ENCODE results near the gene CA9.
A peak's percentile ranks its signal among the peaks of the same experiment; 100 is the strongest.

Gene CA9

GRCh38 chr9:35652829-35653209 lies 20.9 kb upstream of the CA9 start:
- no peak for DNase-seq

- DNase-seq, result no peak
These were observed 20.1 kb upstream of the CA9 start for GRCh38 chr9:35653611-35654010.

GRCh38 chr9:35656348-35656747 lies 17.4 kb upstream of the CA9 start:
- DNase-seq, result no peak

- no peak for DNase-seq
These were observed 16.7 kb upstream of the CA9 start for GRCh38 chr9:35656831-35657545.

DNA sequence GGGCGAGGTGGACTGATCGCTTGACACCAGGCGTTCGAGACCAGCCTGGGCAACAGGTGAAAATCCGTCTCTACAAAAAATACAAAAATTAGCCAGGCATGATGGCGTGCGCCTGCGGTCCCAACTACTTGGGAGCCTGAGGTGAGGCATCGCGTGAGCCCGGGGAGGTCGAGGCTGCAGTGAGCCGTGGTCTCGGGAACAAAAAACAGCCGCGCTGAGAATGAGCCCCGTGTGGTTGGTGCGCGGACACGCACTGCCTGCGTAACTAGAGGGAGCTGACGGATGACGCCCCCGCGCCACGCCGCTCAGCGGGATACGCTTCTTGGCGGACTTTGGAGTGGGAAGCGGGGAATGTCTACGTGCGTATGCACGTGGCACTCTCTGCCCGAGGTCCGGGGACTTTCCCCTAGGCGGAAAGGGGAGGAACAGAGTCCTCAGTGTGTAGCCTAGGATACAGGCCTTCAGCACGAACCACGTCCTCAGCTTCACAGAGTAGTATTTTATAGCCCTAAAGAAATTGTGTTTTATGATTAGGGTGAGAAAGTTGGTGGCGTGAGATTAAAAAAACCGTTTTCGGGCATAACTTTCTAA lies 16.1 kb upstream of the CA9 start, which contains the start of gene RMRP:
TSS of gene RMRP (minus strand) at position 474 of the 591 bp plus-strand sequence.
- DNase-seq, result peak; percentile 99

DNA sequence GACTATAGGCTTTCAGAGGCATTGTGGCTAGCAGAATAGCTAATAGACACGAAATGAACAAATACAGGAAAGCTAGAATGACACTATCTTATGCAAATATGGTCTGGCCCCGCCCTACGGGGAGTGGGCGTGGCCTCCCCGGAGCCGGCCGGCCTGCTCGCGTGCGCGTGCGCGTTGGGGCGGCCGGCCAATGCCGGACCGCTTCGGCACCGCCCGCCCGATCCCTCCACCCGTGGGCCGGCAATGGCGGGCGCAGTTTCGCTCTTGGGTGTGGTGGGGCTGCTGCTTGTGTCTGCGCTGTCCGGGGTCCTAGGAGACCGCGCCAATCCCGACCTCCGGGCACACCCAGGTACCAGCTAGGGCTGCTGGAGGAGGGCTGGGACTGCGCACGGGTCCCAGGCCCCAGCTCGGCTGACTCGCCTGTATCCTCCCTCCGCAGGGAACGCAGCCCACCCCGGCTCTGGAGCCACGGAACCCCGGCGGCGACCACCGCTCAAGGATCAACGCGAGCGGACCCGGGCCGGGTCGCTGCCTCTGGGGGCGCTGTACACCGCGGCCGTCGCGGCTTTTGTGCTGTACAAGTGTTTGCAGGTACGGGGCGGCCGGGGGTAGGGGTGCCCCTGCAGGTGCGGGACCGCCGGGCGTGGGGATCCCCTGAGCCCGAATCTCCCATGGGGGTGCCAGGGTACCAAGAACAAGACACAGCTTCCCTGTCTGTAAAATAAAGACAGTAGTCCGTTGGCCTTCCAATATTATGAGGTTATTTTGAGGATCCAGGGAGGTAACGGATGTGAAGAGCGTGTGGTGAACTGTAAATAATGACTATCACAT lies 15.4 kb upstream of the CA9 start, which contains the start of gene CCDC107:
TSS of gene CCDC107 (plus strand) at position 156 of the 831 bp plus-strand sequence. CDS start at position 244, 88 bp downstream.
- DNase-seq, result peak; percentile 85

DNA sequence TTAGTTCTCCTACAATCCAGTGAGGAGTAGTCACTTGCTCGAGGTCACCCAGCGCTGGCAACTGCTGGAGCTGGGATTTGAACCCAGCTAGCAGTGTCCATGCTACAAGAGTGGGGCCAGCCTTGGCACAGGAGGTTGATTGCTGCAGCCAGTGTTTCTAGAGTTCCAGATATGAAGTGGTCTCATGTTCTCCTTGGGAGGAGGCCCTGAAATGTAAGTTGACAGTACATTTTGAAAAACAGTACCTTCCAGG lies 14.8 kb upstream of the CA9 start:
- DNase-seq, result peak; percentile 47

DNA sequence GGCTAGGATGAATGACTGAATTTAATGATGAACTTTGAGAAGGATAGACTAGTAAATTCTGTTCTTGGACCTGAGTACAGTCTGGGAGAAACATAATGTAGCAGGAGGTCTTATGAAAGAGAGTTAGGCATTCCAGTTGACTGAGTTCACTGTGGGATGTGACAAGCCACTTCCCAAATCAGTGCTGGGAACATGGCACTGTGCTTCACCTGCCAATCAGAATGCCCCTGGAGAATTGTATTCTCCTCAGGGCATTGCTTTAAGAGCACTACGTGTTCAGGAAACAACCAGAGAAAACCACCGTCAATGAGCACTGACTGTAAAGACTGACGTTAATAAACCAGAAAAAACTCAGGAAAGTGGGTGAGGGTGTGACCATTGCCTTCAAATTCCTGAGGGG lies 14.4 kb upstream of the CA9 start:
- DNase-seq, result no peak

DNA sequence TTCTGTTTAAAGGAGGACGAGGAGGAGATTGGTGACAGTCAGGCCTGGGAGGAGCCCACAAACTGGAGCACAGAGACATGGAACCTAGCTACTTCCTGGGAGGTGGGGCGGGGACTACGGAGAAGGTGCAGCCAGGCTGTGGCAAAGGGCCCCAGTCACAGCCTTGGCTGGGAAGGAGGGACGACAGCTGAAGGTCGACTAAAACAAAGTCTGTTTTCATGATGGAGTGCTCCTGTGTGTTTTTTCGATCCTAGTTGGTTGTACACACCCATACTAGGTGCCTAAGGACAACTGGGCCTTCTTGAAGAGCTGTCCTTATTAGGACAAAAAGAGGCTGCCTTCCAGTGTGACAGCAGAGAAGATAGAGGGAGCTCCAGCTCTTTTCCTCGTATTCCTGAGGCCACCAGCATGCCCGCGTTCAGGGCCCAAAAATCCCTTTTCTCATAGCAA lies 12.7 kb upstream of the CA9 start:
- peak; percentile 10 for DNase-seq

- DNase-seq, result no peak
These were observed 11.9 kb upstream of the CA9 start for GRCh38 chr9:35661756-35662350.

- DNase-seq, result no peak
These were observed 11.3 kb upstream of the CA9 start for GRCh38 chr9:35662437-35662836.

GRCh38 chr9:35664531-35665470 lies 8.9 kb upstream of the CA9 start, which contains the start of gene ARHGEF39:
Gene ARHGEF39, minus strand, starts transcription at chr9:35665195. Its CDS starts 26 bp downstream, at chr9:35665169.
- DNase-seq, result peak; percentile 83

- DNase-seq, result no peak
These were observed 8.3 kb upstream of the CA9 start for GRCh38 chr9:35665471-35665818.

- no peak for DNase-seq
These were observed 7.7 kb upstream of the CA9 start for GRCh38 chr9:35666045-35666444.

DNA sequence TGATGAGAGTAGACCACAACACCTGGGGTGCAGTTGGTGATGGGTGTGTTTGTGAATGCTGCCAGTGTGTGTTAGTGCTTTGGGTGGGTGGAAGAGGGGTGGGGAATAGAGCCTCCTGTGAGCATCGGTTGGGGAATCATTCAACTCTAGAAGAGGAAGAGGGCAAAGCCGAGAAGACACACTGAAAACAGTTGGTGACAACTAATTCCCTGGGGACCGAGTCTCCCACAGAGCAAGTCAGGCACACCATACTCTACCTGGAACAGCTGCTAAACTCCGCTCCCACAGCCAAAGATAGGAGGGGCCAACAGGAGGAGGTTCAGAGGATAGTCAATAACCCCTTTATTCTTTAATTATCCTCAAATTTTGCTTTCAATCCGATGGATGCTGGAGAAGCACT lies 7.2 kb upstream of the CA9 start:
- DNase-seq, result no peak

- no peak for DNase-seq
These were observed 5.8 kb upstream of the CA9 start for GRCh38 chr9:35667939-35668338.

- no peak for DNase-seq
These were observed 4.2 kb upstream of the CA9 start for GRCh38 chr9:35669331-35670145.

DNA sequence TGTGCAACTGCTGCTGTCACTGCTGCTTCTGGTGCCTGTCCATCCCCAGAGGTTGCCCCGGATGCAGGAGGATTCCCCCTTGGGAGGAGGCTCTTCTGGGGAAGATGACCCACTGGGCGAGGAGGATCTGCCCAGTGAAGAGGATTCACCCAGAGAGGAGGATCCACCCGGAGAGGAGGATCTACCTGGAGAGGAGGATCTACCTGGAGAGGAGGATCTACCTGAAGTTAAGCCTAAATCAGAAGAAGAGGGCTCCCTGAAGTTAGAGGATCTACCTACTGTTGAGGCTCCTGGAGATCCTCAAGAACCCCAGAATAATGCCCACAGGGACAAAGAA lies 265 bp downstream of the CA9 start:
- DNase-seq, result no peak

- DNase-seq, result no peak
These were observed 1.5 kb downstream of the CA9 start for GRCh38 chr9:35675204-35675603.

- DNase-seq, result no peak
These were observed 2.1 kb downstream of the CA9 start for GRCh38 chr9:35675732-35676392.

DNA sequence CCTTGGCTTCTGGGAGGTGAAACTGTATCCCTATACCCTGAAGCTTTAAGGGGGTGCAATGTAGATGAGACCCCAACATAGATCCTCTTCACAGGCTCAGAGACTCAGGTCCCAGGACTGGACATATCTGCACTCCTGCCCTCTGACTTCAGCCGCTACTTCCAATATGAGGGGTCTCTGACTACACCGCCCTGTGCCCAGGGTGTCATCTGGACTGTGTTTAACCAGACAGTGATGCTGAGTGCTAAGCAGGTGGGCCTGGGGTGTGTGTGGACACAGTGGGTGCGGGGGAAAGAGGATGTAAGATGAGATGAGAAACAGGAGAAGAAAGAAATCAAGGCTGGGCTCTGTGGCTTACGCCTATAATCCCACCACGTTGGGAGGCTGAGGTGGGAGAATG lies 5.4 kb downstream of the CA9 start:
- DNase-seq, result no peak

Data from NCI-H82 (cell line).